SK-N-SH treated with all-trans-retinoic acid at 6 μM for 48 hours (cell line): ENCODE data around the gene DOCK11.

Source experiments
- ARNTL ChIP-seq: fragments of 450-650 bp; formaldehyde crosslinking; IDR thresholded peaks from 2 replicates; pipeline ENCODE4 v1.5.0; 2020; ENCODE audit warnings: low read depth, mild to moderate bottlenecking, moderate library complexity, borderline replicate concordance
- CSDC2 ChIP-seq: fragments of 250-450 bp; sonication (Bioruptor Pico); IDR thresholded peaks from 2 replicates; pipeline ENCODE4 v1.5.0; 2020; ENCODE audit warnings: mild to moderate bottlenecking, moderate library complexity
- CSRNP3 ChIP-seq: fragments of 250-450 bp; sonication (Bioruptor Pico); IDR thresholded peaks from 2 replicates; pipeline ENCODE4 v1.5.1; 2021; ENCODE audit warnings: mild to moderate bottlenecking, moderate library complexity
- ISL1 ChIP-seq: fragments of 250-450 bp; sonication (Bioruptor Pico); IDR thresholded peaks from 2 replicates; pipeline ENCODE4 v2.1.2; 2022; ENCODE audit warnings: mild to moderate bottlenecking, moderate library complexity
- OSR1 ChIP-seq: fragments of 250-450 bp; sonication (Bioruptor Pico); IDR thresholded peaks from 2 replicates; pipeline ENCODE4 v1.8.0; 2022; ENCODE audit warnings: moderate library complexity, mild to moderate bottlenecking, inconsistent platforms
- PATZ1 ChIP-seq: fragments of 250-450 bp; sonication (Bioruptor Pico); IDR thresholded peaks from 2 replicates; pipeline ENCODE4 v1.8.0; 2020; ENCODE audit warnings: mild to moderate bottlenecking, moderate library complexity, borderline replicate concordance
- POU6F1 ChIP-seq: fragments of 250-450 bp; sonication (Bioruptor Pico); IDR thresholded peaks from 2 replicates; pipeline ENCODE4 v1.8.0; 2021; ENCODE audit warnings: low read depth, mild to moderate bottlenecking, moderate library complexity, borderline replicate concordance
- PPARA ChIP-seq: fragments of 250-450 bp; sonication (Bioruptor Pico); IDR thresholded peaks from 2 replicates; pipeline ENCODE4 v1.5.0; 2020; ENCODE audit warnings: mild to moderate bottlenecking, borderline replicate concordance
- RARB ChIP-seq: fragments of 250-450 bp; sonication (Bioruptor Pico); IDR thresholded peaks from 2 replicates; pipeline ENCODE4 v1.8.0; 2021; ENCODE audit warnings: mild to moderate bottlenecking, moderate library complexity
- TOX ChIP-seq: fragments of 250-450 bp; sonication (Bioruptor Pico); IDR thresholded peaks from 2 replicates; pipeline ENCODE4 v1.8.0; 2021; ENCODE audit warnings: mild to moderate bottlenecking, moderate library complexity, borderline replicate concordance
- ZC3H10 ChIP-seq: fragments of 250-450 bp; sonication (Bioruptor Pico); IDR thresholded peaks from 2 replicates; pipeline ENCODE4 v1.5.1; 2021; ENCODE audit warnings: mild to moderate bottlenecking, moderate library complexity
- ZFP30 ChIP-seq: fragments of 450-650 bp; formaldehyde crosslinking; IDR thresholded peaks from 2 replicates; pipeline ENCODE4 v1.5.0; 2022; ENCODE audit warnings: mild to moderate bottlenecking, moderate library complexity
- ZNF565 ChIP-seq: fragments of 450-650 bp; formaldehyde crosslinking; conservative IDR thresholded peaks from 2 replicates; pipeline ENCODE4 v1.5.0; 2020; ENCODE audit warnings: low read depth, mild to moderate bottlenecking, moderate library complexity

- TF ChIP-seq PATZ1 (CRISPR knock-in tag), result no peak
- no peak for TF ChIP-seq PPARA (CRISPR knock-in tag)
- no peak for TF ChIP-seq ZFP30 (CRISPR knock-in tag)
- no peak for TF ChIP-seq CSDC2 (CRISPR knock-in tag)
- no peak for TF ChIP-seq RARB (CRISPR knock-in tag)
- TF ChIP-seq ISL1 (CRISPR knock-in tag), result no peak
- TF ChIP-seq ARNTL (CRISPR knock-in tag), result no peak
- no peak for TF ChIP-seq ZNF565 (CRISPR knock-in tag)
- TF ChIP-seq POU6F1 (CRISPR knock-in tag), result no peak
- TF ChIP-seq ZC3H10 (CRISPR knock-in tag), result no peak
- TF ChIP-seq TOX, result no peak
- TF ChIP-seq CSRNP3, result no peak
- no peak for TF ChIP-seq OSR1 (CRISPR knock-in tag)
Measured at GRCh38 chrX:118714521-118714920, 218.9 kb downstream of the DOCK11 start.
